HG02571 (cell line): Measurements from ENCODE around the gene FOXF2.

Source experiments
- ATAC-seq: cut with Tn5 transposase; IDR thresholded peaks from one replicate; pipeline ENCODE4 v1.9.1; 2021; ENCODE audit warnings: mild to moderate bottlenecking, moderate library complexity; ENCODE audit not compliant: unreplicated experiment

The FOXF2 gene

DNA sequence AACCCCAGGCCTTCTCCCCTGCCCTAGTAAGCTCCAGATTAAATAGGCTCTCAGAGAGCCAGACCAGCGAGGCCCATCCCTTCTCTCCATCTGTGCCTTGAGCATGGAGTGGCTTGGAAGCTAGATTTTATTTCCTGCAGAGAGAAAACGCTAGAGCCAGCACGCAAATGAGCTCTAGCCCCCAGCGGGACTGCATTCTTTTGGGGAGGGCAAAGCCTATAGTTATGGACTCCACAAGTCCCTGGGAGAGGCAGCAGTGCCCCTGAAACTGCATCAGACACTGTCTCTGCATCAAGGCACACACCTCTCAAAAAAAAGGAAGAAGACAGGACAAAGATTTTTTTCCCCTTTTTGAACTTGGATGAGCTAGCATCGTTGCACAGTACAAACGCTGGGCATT is 15.8 kb downstream of the FOXF2 start:
- no peak for ATAC-seq

DNA sequence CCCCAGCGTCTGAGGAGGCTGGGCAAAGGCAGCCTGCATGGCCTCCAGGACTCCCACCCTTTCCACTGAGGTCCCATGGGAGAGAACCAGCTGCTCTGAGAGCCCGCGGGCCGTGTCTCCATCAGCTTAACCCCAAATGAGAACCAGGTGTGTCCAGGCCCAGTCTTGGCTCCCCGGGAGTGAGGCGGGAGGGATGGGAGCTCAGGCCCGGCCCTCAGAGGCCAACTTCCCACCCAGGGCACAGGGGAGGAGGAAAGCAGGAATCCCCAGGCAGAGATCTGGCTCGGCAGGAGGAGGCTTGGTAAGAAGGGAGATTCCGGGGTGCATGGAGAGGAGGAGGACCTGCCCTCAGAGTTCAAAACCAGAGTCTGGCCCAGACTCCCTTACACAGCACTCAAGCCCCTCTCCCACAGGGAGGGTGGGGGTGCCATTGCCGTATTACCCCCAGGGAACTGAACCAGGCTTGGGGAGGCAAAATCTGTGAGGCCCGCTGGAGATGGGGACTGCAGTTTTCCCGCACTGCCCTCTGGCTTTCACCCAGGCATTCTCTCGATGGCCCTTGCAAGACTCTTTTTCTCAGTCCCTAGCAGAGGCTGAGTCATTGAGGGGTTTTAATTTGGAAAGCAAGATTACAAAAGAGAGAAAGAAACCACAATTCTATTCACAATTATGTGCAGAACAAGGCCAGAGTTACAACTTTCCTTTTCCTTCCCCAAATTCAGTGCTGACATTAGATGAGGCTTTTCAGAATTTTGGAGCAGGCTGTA is 17.1 kb downstream of the FOXF2 start:
- no peak for ATAC-seq

DNA sequence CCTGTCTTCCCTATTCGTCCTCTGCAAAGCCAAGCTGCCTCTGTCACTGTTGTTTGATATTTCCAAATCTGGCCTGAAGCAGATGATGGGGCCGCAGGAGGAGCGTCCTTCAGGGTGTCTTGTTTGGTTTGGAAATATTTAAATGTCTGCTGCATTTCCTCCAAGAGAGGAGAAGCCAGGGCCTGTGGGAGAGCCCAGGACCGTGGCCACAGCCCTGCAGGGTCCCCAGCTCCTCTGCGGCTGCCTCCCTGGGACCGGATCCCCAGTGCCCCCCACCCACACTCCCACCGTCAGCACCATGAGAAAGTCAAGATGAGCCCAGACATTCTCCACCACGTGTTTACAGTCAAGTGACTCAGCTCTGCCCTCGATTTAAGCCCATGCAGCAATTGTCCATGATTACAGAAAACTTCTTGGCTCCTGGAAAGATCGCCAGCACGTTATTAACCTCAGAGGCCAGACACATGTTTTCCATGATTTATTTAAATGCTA is 18.2 kb downstream of the FOXF2 start:
- no peak for ATAC-seq

DNA sequence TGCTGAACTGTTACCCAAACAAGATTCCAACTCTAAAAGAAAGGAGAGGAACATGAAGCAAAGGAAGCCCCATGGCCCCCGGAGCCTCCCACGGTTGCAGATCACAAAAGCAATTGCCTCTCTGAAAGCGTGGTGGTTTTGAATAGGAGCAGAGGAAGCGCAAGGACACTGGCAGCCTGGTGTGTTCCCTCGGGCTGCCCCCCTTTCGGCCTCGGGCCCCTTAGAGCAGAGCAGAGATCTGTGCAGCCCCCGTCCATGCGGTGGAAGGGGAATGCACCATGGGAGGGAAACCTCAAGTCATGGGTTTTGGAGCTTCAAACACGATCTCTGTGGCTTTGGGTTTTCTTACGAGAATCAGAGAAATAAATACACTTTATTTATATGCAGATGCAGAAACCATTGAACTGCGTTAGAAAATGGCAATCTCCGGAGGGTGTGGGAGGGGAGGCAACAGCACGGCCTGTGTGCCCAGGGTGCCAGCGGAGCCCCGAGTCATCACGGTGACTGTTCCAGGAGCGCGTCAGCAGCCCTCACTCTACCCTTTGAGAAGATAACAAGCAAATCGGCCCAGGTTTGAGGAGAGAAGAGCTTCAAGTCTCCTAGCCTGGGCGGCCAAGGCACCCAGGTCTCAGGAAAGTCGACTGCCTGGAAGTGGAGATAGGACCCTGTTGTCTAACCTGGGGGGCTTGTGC is 20.5 kb downstream of the FOXF2 start:
- ATAC-seq, result no peak

DNA sequence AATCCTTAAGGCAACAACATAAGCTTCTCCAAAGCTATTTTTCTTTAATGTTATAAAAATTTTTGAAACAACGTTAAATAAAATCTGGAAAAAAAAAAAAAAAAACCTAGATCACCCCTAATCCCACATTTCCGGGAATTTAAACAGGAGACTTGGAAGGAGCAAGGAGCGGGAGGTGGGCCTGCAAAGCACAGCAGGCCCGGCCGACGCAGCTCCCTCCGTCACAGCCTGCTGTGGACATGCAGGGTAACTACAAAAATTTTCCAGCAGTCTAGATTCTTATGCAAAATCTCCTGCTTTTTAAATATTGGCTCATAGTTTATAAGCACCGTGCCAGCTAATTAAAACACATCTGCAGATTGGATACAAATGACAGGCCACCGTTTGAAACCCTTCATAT is 23.5 kb downstream of the FOXF2 start:
- ATAC-seq, result no peak

DNA sequence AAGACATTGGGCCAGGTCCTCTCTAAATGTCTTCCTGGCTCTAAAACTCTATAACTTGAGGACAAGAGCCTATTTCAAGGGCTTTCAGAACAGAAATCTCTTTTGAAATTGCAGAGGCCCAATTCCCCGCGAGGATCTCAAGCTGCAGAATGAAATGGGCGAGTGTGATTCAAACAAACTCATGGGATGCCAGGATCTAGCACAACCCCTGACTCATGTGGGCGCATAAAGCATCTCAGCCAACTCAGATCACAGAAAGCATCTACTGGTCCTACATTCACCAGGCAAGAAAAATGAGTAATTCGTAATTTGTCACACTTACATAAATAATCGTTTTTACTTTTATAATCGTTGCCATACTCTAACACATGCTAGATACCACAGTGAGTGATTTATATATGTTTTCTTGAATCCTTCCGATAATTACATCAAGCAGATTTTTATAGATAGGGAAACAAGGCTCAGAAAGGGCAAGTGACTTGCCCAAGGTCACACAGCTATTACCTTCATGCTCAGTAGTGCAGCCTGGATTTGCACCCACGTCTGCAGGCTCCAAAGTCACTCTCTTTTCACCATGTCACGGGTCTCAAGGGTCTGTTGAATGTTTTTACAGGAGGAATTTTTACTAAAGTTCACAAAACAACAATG is 26.2 kb downstream of the FOXF2 start:
- ATAC-seq, result no peak

DNA sequence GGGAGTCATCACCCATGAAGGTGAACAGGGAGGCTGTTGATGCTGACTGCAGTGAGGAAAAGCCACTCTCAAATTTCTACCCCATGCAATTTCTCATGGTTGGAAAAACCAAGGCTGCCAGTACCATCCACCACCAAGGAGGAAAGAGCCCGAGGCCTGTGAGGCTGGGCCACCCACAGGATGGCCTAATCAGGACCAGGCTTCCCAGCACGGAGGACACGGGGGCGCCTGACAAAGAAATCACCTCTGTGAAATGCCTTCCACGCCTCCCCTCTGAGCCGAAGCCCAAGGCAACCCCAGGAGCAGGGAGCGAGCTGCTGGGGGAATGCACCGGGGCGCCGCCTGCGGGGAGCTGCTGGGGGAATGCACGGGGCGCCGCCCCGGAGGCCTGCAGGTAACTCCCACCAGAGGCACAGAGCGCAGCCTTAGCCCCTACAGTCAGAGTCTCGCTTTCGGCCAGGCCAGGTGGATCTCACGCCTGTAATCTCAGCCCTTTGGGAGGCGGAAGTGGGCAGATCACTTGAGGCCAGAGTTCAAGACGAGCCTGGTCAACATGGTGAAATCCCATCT is 26.9 kb downstream of the FOXF2 start:
- ATAC-seq, result no peak

DNA sequence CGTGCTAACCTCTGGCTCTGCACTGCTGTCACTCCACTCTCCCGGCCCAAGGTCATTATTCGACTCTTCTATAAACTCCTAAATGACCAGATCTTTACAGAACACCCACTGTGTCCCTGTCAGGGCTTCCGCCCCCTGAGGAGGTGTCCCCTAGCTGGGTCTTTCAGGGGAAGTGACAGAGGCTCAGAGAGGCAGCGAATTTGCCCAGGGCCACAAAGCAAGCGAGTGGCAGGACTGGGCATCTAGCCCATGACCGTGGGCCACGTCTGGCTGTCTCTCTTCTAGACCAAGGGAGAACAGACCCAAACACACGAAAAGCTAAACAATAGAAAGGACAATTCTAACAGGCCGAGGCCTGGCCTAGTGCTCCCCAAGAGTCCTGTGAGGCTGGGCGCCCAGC is 27.4 kb downstream of the FOXF2 start:
- ATAC-seq, result no peak

DNA sequence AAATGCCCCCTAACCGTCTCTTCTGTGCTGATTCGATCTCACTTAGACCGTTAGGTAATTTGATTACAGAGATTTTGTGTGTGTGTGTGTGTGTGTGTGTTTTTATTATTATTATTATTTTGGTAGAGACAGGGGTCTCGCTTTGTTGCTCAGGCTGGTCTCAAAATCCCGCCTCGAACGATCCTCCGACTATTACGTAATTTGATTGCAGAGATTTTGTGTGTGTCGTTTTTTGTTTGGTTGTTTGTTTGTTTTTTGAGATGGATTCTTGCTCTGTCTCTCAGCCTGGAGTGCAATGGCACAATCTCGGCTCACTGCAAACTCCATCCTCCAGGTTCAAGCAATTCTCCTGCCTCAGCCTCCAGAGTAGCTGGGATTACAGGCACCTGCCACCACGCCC is 28.3 kb downstream of the FOXF2 start:
- ATAC-seq, result no peak

DNA sequence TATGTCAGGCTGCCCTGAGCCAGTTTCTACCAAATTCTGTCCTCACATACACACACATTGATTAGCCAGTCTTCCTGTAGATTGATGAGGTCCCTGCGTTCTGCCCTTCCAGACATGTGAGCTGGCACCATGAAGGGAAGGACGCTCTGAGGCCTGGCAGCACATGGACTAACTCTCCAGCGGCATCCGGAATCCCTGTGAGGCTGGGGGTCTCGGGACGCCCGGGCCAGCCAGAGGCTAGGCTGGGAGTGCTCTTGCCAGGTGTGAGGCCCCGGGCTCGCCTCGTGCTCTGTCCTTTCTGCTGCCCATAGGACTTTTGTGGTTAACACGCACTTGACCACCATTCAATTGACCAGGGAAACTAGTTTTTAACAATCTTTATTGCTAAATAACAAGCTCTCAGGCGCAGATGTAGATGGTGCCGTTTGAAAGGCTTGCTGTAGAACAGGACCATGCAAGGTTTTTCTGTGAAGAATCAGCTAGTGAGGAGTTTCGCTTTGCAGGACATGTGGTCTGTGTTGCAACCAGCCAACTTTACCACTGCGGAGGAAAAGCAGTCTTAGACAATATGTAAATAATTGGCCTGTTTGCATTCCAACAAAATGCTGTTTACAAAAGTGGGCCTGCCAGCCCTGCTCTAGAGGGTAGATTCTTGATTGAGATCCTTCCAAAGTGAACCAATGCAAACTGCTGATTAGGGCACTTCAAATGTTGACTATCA is 29.3 kb downstream of the FOXF2 start:
- ATAC-seq, result no peak

DNA sequence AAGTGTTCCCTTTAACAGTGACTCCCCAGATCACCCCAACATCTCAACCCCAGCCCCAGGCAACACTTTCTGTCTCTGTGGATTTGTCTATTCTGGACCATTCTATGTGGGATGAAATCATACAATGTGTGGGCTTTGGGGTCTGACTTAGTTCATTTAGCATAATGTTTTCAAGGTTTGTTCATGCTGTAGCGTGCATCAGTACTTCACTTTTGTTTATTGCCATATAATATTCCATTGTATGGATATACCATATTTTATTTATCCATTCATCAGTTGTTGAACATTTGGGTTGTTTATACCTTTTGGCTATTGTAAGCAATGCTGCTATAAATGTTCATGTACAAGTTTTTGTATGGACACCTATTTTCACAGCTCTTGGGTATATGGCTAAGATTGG is 31.0 kb downstream of the FOXF2 start:
- ATAC-seq, result no peak

DNA sequence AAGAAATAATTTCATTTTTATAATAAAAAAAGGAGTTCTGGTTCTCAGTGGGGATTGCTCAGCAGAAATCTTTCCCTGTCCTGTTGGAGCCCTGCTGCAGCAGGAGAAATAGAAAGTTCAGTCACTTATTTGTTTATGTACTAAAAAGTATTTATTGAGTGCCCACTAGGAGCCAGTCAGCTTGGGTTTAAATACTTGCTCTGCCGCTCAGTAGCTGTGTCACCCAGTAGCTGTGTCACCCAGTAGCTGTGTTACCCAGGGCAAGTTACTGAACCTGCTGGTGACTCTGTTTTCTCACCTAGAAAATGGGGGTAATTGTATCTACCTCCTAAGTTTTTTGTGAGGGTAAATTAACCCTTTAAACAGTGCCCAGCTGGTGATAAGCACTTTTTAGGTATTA is 32.9 kb downstream of the FOXF2 start:
- no peak for ATAC-seq

DNA sequence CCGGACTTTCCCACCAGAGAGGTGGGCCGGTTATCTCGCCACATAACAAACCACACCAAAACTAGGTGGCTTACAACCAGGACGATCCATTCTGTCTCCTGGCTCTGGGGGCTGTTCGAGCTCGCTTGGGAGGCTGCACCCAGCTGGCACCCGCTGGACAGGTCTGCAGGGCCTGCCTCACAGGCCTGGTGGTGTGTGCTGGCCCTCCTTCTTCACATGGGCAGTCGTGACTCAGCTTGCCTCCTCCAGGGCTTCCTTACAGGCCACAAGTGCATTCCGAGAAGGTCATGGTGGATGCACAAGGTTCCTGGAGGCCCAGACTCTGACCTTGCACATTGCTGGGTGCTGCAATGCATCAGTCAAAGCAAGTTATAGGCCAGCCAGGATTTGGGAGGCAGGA is 34.2 kb downstream of the FOXF2 start:
- no peak for ATAC-seq

DNA sequence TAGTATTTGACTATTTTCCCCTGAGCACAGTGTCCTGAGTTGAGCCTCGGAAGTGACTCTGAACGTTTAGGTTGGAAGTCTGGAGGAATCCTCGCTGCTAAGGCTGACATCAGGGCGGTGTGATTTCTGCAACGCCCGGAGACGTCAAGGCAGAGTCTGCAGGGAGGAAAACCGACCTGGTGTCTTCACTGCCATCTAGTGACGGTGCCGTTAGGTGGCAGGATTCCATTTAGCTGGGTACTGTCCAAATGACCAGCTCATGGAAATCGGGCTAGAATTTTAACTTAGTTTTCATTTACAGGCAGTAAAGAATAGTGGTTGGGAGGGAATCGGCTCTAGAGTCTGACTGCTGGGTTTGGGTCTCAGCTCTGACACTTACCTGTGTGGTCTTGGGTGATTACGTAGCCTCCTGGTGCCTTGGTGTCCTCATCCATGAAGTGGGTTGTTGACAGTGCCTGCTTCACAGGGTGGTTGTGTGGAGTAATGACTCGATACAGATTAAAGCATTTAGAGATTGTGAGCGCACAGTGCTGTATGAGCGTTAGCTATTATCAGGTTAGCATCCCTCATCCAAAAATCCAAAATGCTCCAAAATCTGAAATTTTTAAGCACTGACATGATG is 35.0 kb downstream of the FOXF2 start:
- ATAC-seq, result no peak

DNA sequence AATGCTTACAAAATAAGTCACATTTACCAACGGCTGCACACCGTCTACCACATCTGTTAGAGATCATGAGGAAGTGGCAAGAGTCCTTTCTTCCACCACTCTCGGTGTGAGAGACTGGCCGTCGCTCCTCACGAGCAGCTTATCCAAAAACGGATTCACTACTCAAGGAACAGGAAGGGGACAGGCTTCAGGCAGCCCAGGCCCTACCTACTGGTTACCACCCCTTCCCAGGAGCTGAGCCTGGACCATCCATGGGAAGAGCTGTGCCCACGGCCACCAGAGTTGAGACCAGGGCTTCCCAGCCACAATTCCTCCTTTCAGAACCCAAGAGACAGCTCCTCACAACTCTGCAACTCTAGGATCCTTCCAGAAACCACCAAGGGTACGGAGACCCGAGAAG is 37.0 kb downstream of the FOXF2 start:
- no peak for ATAC-seq

DNA sequence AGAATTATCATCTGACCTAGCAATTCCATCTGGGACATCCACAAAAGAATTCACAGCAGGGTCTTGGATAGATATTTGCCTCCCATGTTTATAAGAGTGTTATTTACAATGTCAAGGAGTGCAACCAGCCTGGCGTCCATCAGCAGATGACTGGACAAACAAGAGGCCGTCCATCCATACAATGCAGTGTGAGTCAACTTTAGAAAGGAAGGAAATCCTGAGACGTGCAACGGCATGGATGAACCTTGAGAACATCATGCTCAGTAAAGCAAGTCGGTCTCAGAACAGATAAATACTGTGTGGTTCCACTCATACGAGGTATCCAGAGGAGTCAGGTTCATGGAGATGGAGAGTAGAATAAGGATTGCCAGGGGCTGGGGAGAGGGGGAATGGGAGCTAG is 46.4 kb downstream of the FOXF2 start:
- ATAC-seq, result no peak

DNA sequence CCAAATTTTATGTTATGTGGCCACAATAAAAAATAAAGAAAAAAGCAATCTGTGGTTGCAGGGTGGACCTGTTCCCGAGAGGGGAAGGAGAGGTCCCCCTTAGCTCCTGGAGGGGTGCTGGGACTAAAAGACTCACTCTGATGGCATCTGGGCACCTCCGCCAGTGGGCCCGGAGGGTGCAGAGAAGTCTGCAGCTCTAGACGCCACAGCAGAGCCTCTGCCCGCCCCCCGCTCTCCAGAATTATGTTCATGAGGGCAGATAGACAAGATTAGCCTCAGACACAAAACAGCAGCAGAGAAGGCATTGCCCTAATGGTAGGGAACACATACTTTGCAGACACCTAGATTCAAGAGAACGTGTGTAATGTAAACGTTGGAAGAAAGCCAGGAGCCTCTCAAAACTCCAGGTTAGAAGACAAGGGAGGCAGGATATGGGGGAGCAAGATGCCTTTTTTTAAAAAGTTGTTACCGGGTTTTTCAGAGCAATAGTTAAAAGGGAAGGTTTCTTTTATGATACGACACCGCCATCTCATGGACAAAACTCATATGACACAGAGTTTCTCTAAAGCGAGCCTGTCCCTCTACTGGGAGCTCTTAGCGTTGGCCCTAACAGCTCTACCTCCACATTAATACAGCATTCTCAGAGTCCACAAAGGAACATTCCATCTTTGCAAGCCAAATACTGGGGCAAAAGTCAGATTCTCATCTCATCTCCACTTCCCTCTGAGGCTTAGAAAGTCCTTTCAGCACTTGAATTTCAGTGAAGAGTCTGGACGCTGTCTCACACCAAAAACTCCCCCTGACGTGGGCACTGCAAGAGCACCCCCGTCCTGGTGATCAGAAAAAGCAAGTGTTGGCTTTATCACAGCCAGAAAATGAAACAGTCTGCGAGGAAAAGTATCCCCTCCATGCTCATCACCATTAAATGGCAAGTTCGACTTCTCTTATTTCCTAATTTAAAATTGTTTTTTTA is 47.2 kb downstream of the FOXF2 start:
- ATAC-seq, result no peak

DNA sequence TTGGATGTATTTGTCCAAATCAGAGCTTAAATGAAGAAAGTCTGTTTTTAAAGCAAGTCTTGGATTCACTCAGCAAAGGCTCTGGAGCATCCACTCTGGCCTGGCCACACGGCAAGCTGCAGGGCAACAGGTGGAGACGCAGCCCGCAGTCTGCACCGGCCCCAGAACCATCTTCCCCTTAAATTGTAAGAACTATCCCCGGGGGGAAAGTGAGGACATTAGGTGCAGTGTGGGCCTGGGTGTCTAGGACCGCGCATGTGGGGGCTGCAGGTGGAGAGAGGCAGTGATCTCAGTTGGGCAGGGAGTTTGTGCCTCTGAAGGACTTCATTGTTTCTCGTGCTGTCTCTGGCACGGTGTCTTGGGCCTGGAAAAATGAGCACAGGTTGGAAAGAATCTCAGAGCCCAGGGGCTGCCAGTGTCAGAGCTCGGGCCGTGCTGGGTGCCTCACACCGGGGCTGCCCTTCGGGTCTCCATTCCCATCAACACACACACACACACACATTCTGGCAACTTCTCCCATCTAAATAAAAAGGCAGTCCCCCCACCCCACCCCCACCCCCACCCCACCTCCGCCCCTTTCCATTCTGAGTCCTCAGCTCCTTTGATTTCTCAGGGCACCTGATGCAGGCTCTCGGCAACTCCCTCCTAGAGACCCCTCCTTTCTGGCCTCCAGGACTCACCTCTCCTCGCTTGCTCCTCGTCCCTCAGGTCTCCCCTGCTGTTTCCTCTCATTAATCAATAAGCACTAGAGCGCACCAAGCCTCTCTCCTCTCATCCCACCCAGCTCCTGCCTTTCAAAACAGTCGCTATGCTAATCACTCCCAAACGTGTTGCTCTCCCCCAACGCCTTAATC is 48.4 kb downstream of the FOXF2 start:
- ATAC-seq, result no peak
